ENCODE data around the gene SARNP. TPM values are rescaled to one million over a fixed set of nuclear protein-coding genes. Genes with fewer than 3 reads are reported as not detected.

SARNP gene
- total RNA-seq, 1 experiment from 2014 or later: 98.3 TPM

- TF ChIP-seq AR (CRISPR knock-in tag; IDR thresholded peaks at IDR 0.05) (no peak), SMAD4 (CRISPR knock-in tag; IDR thresholded peaks at IDR 0.05) (no peak), TCF7 (CRISPR knock-in tag; IDR thresholded peaks at IDR 0.05; ENCODE audit: low read depth) (no peak), KAT7 (CRISPR knock-in tag; IDR thresholded peaks at IDR 0.05; ENCODE audit: borderline replicate concordance) (no peak), ZNF425 (CRISPR knock-in tag; conservative IDR thresholded peaks at IDR 0.05) (no peak), ZNF317 (CRISPR knock-in tag; IDR thresholded peaks at IDR 0.05; ENCODE audit: borderline replicate concordance, low read depth) (no peak)
Measured at GRCh38 chr12:55789893-55790292, 27.6 kb downstream of the SARNP start (continued).

GRCh38 chr12:55789171-55789570 is 28.4 kb downstream of the SARNP start:
- H3K4me3 Mint-ChIP-seq: no peak overlapping the region
- H3K27me3 Mint-ChIP-seq (ENCODE audit: low read depth): no peaks in the 10 kb centered on the region
- no peak for DNase-seq (ENCODE audit: low spot score)
- no peak for ATAC-seq
- ChIA-PET CTCF (interaction anchor here (1.0 to 1.6 kb wide), 3 partner anchors 51 to 151 kb away, joined by 3 to 5 read pairs (median 3); no protein-coding TSS in a partner anchor), POLR2A (interaction anchor here (1.0 kb wide), 1 partner anchor 8 kb away, joined by 3 read pairs; no protein-coding TSS in a partner anchor)
- H3K27ac Mint-ChIP-seq: no peak overlapping the region
- H3K4me1 Mint-ChIP-seq: no peaks in the 10 kb centered on the region
- H3K9me3 Mint-ChIP-seq: no peaks in the 10 kb centered on the region
- peaks cover 72% of the 10 kb centered on the region for H3K36me3 Mint-ChIP-seq
- TF ChIP-seq EMX1 (CRISPR knock-in tag; IDR thresholded peaks at IDR 0.05): no peak
- no peak for TF ChIP-seq ZBTB43 (CRISPR knock-in tag; IDR thresholded peaks at IDR 0.05)
- no peak for TF ChIP-seq ZNF138 (CRISPR knock-in tag; conservative IDR thresholded peaks at IDR 0.05)
- no peak for TF ChIP-seq ATF2 (CRISPR knock-in tag; IDR thresholded peaks at IDR 0.05; ENCODE audit: borderline replicate concordance, low read depth)
- TF ChIP-seq FOXK1 (CRISPR knock-in tag; IDR thresholded peaks at IDR 0.05): no peak
- TF ChIP-seq ATF1 (CRISPR knock-in tag; IDR thresholded peaks at IDR 0.05): no peak
- no peak for TF ChIP-seq ATF3 (CRISPR knock-in tag; conservative IDR thresholded peaks at IDR 0.05)
- TF ChIP-seq PREB (CRISPR knock-in tag; IDR thresholded peaks at IDR 0.05; ENCODE audit: borderline replicate concordance): no peak
- TF ChIP-seq ATF6 (CRISPR knock-in tag; IDR thresholded peaks at IDR 0.05): no peak
- no peak for TF ChIP-seq NR2C2 (CRISPR knock-in tag; IDR thresholded peaks at IDR 0.05)
- no peak for TF ChIP-seq STAT6 (CRISPR knock-in tag; conservative IDR thresholded peaks at IDR 0.05; ENCODE audit: low read depth)
- no peak for TF ChIP-seq AR (CRISPR knock-in tag; IDR thresholded peaks at IDR 0.05)
- no peak for TF ChIP-seq ZBTB21 (CRISPR knock-in tag; IDR thresholded peaks at IDR 0.05; ENCODE audit: borderline replicate concordance)

Data from WTC11 (cell line).